ENCODE data around the gene CTSD.

Gene CTSD

DNA sequence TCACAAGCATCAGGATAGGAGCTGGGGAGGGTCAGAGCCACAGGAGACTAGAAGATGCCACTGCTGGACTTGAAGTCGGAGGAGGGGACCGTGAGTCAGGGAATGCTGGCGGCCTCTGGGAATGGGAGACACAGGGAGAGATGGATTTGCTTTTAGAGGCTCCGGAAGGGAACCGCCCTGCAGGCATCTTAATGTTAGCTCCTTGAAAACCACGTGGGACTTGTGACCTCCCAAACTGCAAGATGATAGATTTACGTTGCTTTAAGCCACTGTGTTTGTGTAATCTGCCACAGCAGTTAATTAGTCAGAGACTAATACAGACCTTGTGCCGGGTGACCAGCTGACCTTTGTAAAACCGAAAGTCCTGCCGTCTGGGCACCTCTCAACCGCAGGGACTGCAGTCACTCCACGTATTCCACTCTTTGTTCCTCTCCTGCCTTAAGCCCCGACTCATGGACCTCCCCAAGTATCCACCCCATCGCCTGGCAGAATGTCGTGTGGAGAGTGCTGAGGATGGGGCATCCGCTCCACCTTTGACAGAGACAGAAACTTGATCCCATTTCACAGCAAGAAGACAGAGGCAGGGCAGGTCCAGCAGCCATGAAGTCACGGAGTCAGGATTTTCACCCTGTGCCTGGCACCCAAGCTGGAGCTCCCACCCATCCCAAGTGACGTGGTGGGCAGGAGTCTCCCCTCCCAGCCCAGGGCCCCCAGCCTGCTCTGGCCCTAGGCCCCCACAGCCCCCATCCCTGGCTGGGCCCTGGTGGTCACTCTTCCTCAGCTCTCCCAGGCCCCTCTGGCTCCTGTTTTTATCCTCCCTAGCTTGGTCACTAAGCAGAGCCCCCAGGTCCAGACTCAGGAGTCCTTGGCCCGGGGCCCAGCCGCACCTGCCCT is 19.4 kb upstream of the CTSD start:
- in situ Hi-C loops (cut with MboI; ENCODE audit: low sequenced_read_pairs) = no loop called here

DNA sequence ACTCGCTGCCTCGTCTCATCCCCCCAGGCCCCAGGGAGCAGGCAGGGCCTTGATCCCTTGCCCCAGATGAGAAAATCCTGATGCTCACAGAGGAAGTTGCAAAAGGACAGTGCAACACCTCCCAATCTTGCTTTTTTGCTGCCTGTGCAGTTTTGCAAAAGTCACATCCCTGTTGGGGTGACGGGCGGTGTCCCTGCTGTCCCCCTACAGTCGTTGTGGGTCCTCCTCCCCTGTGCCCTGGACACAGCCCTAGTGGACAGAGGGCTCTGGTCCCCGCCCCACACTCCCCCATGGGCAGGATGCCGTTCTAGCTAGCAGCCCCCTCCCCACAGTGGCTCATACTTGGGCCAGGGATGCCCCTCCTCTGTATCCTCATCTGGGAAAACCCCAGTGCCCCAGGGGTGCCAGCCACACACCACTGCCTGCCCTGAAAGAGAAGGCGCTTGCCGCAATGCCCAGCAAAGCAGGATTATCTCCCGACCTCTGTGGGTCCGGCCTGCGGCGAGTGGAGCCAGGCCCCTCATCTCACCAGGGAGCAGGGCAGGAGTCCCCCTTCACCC is 18.4 kb upstream of the CTSD start:
- in situ Hi-C loops (cut with MboI; ENCODE audit: low sequenced_read_pairs) = no loop called here

DNA sequence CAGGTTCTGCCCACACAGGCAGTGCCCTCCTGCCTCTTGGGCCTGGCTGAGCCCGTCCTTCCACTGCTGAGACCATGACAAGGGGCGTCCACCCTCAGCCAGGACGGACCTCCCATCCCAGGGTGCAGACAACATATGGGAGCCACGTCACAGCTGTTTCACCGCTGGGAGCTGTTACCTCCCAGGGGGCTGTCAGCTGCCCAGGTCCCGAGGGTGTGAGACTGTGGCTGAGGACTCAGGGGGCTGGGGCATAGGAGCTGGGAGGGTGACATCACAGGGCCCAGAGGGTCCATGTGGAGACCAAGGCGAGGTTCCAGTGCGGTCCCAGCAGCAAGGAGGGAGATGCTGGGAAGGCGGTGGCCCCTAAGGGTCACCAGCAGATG is 17.9 kb upstream of the CTSD start:
- in situ Hi-C loops (cut with MboI; ENCODE audit: low sequenced_read_pairs) = no loop called here

DNA sequence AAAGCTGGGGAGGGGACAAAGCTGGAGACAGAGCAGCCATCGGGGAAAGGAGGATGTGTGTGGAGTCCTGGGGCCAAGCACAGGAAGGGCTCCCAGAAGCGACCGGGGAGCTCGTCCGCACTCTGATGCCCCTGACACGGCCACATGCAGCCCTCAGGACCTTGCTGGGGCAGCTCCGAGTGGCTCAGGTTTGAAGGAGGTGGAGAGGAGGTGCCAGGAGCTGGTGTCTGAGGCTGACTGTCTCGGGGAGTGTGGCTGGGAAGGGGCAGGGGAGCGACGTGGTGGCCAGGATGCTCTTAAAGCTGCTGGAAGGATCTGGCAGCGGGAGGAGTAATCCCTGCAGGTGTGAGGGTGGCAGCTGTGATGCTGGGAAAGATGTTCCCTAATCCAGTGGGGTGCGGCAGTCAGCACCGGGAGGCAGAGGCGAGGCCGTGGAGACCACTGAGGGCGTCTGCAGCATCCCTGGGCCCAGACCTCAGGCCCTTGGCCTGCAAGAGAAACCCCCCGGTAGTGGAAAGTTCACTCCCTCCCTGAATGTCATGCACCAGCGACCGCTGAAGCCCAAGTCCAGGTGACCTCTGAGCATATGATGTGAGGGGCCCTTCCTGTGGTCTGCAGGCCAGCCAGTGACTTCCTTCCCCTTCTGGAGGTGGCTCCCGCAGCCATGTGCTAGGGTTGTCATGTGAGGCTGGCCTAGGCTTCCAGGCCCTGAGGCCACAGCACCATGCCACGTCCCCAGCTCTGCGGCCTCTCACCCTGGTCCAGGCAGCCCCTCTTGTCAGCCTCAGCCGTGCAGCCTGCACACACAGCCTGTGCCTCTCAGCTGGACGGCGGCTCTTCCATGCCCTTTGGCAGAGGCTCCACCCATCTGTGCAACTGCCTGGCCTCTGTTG is 17.2 kb upstream of the CTSD start:
- in situ Hi-C loops (cut with MboI; ENCODE audit: low sequenced_read_pairs) = no loop called here

DNA sequence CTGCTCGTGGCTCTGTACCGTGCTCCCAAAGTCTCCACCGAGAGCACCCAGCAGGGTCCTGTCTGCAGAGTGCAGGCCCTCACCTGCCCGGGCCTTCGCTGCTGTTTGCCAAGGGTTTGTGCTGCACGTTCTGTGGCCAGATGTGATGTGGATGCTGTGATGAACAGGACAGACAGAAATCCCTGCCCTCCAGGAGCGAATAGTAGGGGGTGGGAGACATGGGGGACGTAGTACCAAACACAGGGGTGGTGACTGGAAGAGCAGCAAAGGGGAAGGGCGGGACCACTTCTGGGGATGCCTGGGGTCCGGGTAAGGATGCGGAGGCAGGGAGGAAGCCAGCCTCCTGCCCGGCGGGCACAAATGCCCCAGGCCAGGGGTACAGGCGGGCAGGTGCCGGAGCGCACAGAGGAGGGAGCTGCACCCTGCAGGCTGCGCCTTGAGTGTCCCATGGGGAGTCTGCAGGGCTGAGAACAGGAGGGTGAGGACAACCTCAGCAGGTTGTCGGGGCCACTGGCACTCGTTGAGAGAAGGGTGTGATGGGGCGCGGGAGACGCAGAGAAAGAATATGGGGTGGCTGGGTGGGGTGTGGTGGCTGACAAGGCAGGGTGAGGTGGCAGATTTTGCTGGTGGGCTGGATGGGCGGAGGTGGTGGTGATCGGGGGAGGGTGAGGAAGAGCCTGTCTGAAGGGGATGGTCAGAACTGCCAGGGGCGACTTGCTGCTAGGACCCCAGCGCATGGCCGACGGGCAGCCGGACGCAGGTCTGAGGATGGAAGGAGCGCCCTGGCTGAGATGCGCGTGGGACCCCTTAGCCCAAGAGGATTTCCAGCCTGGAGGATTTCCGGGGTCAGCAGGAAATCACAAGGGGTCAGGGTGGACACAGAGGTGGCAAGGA is 16.3 kb upstream of the CTSD start:
- in situ Hi-C loops (cut with MboI; ENCODE audit: low sequenced_read_pairs) = no loop called here

DNA sequence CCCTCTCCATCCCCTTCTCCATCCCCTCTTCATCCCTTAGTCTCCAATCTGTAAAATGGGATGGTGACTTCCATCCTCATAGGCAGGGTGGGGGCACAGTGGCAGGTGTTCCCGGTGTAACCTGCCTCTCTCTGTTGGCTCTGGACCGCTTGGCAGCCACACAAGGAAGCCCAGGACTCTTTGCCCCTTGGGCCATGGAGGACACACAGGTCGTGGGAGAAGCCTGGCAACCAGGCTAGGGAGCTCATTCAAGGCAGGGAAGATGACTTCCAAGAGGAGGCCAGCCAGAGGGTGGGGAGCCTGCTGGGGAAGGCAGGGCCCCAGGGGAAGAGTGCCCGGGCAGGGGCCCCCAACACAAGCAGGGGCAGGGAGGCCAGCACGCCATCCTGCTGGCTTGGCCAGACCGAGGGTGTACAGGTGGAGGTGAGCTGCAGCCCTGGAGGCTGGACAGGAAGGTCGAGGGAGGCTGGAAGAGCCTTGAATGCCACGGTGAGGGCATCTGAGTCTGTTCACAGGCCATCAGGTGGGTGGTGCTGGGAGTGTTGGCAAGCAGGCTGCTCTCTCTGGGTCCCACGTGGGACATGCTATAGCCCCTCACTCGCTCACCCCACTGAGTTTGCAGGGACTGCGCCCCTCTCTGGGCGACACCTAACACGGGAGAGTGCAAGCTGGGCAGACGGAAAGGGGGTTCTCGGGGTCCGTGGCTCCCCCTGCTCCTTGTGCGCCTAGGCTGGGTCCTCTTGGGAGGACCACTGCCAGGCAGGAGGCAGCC is 15.5 kb upstream of the CTSD start:
- in situ Hi-C loops (cut with MboI; ENCODE audit: low sequenced_read_pairs) = no loop called here

DNA sequence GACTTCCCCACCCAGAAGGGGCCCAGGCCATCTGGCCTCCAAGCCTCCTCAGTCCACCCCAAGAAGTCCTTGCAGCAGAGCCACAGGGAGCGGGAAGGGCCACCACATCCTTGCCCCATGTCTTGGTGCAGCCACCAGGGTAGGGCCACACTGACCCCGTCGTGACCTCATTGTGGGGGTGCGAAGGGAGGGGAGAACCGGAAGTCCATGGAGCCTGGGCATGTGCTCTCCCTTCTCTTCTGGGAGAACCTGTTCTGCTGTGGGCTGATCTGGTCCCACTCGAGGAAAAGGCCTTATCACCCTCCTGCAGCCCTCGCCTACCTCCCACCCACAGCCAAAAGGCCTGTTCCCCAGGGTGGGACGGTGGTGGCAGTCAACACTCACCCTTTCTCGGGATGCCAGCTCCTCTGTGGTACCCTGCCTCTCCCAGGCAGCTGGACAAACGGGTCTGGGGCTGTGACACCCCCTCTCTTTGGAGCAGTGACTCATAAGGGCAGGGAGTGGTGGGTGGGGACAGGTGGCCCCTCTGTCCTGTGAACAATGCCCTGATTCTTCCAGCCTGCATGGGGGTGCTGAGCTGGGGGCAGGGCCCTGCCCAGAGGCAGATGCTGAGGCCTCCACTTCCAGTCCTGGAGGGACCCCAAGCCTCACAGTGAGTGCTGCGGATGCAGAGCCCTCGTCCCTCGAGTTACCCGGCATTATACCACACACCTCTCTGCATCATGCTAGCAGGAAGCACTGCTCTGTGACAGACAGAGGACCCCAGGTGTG is 14.6 kb upstream of the CTSD start:
- in situ Hi-C loops (cut with MboI; ENCODE audit: low sequenced_read_pairs) = no loop called here

DNA sequence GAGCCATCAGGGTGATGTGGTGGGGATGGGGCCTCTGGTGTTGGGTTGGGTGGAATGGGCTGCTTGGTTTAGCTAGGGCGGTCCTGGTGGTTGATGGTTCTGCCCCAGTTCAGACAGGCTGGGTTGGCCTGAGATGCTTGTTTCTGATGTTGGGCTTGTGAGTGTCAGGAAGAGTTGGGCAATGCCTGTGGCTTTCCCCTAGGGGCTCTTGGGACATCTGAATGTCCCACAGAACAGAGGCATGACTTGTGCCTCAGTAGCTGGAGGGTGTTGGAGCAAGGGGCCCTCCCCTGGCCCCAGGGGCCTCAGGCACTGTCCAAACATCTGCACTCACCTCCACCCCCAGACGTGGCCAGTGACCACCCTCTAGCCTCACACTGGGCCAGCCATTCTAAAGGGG is 14.0 kb upstream of the CTSD start:
- in situ Hi-C loops (cut with MboI; ENCODE audit: low sequenced_read_pairs) = no loop called here

DNA sequence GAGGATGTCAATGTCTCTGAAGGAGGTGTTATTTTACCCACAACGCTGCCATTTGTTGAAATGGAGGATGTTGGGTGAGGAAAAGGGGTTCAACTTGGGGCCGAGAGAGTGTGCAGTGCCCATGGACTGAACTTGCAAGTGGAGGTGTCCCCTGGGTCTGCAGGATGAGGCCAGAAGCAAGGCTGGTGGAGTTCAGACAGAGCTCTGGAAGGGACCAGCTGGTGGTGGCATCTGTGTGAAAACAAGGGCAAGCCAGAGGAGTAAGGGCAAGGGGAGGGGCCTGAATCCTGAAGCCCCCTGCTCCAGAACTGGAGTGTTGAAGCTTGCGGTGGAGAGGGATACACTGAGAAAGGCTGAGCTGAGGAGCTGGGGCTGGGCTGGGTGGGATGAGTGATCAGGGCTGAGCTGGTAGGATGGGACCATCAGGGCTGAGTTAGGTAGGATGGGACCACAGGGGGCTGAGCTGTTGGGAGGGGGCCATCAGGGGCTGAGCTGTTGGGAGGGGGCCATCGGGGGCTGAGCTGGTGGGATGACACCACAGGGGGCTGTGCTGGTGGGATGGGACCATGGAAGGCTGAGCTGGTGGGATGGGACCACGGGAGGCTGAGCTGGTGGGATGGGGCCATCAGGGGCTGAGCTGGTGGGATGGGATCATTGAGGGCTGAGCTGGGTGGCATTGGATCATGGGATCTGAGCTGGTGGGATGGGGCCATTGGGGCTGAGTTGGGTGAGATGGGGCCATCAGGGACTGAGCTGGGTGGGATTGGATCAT is 13.4 kb upstream of the CTSD start:
- in situ Hi-C loops (cut with MboI; ENCODE audit: low sequenced_read_pairs) = no loop called here

DNA sequence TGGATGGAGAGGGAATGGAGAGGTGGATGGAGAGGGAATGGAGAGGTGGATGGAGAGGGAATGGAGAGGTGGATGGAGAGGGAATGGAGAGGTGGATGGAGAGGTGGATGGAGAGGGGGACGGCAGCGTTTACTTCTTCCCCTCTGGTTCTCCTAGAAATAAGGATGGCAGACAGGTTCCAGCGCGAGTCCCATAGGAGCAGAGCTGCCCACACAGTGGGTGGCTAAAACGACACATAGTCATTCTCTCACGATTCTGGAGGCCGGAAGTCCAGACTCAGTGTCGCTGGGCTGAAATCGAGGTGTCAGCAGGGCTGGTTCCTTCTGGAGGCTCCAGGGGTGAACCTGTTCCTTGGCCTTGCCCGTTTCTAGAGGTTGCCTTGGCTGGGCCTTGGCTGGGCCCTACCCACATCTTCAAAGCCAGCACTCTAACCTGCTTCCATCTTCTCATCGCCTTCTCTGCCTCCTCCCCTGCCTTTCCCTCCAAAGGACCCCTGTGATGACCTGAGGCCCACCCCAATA is 12.7 kb upstream of the CTSD start:
- in situ Hi-C loops (cut with MboI; ENCODE audit: low sequenced_read_pairs) = no loop called here

DNA sequence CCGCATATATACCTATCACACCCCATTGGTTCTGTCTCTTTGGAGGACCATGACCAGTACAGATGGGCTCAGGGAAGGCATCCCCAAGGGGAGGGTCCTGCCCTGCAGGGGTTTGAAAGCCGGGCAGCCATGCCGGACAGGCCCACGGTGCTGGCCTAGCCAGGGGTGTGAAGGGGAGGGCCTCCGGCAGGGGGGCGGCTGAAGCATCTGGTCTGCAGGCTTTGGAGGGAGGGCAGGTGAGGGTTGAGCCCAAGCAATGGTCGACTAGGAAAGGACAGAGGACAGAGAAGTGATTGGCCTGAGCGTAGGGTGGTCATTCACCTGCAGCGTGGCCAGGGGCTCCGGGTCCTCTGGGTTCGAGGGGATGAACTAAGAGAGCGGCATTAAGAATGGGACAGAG is 11.2 kb upstream of the CTSD start:
- in situ Hi-C loops (cut with MboI; ENCODE audit: low sequenced_read_pairs) = no loop called here

DNA sequence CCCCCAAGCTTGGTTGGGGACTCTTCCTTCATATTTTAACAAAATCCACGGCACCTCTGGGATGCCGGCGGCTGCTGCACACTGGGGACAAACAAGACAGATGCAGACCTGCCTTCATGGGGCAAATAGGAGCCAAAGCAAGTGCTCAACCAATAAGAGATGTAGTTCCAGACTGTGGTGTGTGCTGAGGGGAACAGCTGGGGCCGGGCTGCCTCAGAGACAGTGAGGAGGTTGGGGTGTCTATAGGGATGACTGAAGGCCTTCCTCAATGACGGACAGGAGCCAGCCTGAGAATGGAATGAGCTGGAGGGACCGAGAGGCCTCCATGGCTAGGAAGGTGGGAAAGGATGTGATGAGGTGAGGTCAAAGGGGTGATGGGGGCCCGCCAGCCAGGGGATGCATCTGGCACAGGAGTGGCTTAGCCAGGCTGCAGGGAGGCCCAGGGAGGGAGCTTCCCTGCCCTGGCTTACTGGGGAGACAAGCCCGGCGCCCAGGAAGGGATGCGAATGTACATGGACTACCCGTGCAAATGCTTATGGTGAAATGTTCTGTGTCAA is 10.3 kb upstream of the CTSD start:
- in situ Hi-C loops (cut with MboI; ENCODE audit: low sequenced_read_pairs) = no loop called here

DNA sequence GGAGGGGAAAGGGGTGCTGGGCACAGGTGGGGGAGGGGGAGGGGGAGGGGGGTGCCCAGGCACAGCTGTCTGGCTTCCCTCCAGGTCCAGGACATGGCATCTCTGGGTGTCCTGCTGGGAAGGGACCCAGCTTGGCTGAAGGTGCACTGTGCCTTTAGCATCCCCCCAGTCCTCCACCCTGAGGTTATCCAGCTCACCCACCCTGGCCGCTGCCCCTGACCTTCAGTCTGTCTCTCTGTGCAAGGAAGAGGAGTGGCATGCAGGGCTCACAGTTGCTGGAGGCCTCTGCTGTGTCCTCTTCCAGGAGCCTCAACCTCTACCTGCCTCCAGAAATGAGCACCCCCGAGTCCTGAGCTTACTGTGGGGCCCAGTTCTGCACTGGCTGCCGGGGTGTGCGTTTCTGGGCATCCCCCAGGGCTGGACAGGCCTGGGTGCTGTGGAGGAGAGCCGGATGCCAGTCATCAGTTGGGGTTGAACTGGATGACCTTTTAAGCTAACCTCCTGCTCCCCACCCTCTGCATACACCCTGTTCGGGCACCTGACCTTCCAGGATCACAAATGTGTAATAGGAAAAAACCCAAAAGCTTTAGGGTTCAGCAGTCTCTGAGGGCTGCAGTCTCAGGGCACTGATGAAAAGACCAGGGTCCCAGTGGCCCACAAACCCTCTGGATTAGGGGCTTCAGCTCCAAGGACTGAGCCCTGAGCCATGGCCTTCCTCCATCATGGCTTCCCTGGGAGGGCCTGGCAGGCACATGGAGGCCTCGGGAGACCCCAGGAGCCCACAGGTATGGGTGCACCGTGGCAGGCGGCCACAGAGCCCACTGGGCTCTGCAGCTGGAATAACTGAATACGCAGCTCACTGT is 9.6 kb upstream of the CTSD start:
- in situ Hi-C loops (cut with MboI; ENCODE audit: low sequenced_read_pairs) = no loop called here

DNA sequence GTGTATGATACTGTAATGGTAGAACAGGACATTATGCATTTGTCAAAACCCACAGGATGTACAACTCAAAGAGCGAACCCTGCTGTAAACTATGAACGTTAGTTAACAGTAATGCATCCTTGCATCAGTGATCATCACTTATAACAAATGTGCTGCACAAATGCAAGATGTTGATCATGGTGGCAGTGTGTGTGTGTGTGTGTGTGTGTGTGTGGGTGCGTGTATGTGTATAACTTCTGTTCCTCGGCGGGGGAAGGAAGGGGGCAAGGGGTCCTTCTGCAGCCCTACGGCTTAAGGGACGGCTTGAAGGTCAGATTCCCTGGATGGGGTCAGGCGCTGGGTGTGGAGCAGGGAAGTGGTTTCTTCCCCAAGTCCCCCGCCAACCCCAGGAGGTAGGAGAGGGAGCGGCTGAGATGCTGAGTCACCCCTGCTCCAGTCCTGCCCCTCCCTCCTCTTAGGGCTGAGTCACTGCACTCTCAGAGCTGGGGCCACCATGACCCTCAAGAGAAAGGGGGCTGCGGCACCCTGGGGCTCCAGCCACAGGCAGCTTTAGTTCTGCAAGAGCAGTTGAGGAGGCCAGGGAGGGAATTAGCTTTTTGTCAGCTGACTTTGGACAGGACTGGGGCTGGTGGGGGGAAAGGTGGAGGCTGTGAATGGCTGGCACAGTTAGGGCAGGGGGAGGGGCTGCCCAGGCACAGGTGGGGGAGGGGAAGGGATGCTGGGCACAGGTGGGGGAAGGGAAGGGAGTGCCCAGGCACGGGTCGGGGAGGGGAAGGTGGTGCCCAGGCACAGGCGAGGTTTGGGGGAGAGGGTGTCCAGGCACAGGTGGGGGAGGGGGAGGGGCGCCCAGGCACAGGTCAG is 8.8 kb upstream of the CTSD start:
- in situ Hi-C loops (cut with MboI; ENCODE audit: low sequenced_read_pairs) = no loop called here

DNA sequence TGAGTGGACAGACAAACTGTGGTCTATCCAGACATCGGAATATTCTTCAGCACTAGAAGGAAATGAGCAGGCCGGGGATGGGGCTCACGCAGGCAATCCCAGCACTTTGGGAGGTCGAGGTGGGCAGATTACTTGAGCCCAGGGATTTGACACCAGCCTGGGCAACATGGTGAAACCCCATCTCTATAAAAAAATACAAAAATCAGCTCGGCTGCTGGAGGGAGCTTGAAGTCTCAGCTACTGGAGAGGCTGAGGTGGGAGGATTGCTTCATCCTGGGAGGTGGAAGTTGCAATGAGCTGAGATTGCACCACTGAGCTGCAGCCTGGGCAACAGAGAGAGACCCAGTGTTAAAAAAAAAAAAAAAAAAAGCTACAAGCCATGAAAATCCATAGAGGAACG is 8.0 kb upstream of the CTSD start:
- in situ Hi-C loops (cut with MboI; ENCODE audit: low sequenced_read_pairs) = no loop called here

DNA sequence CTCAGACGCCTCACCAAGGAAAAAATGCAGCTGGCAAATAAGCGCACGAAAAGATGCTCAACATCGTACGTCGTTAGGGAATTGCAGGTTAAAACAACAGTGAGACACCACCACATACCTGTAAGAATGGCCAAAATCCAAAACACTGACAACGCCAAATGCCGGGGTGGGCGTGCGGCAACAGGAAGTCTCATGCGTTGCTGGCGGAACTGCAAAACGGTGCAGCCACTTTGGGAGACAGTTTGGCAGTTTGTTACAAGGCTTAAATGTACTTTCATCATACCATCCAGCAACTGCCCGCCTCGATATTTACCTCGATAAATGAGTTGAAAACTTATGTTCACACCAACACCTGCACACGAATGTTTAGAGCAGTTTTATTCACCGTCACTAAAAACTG is 7.5 kb upstream of the CTSD start:
- in situ Hi-C loops (cut with MboI; ENCODE audit: low sequenced_read_pairs) = no loop called here
